Measurements from ENCODE around the gene IFITM1. TPM values are rescaled to one million over a fixed set of nuclear protein-coding genes. Genes with fewer than 3 reads are reported as not detected.
A peak's percentile ranks its signal among the peaks of the same experiment; 100 is the strongest.

The IFITM1 gene
- total and polyA plus RNA-seq, 2 of the 13 experiments (the other 11 are each of a cell fraction or from before 2014, with no cell fraction given) = 0.38 to 11.1 TPM

GRCh38 chr11:353179-353873 lies 39.5 kb downstream of the IFITM1 start (continued):
- TF ChIP-seq TFDP2 (CRISPR knock-in tag; IDR thresholded peaks at IDR 0.05) = peak; percentile 54
- peak; percentile 48; the same call in 1 of the 2 replicates for TF ChIP-seq POLR2AphosphoS5 (IDR thresholded peaks at IDR 0.05; ENCODE audit: low read depth, low read length)
- TF ChIP-seq NR2F6 (IDR thresholded peaks at IDR 0.05) = peak; percentile 11; the same call in 1 of the 2 replicates
- TF ChIP-seq NR2F6 (CRISPR knock-in tag; IDR thresholded peaks at IDR 0.05) = peak; percentile 41; the same call in 1 of the 2 replicates
- no peak for TF ChIP-seq EEA1 (CRISPR knock-in tag; IDR thresholded peaks at IDR 0.05; ENCODE audit: borderline replicate concordance)
- TF ChIP-seq, protein P1, sequence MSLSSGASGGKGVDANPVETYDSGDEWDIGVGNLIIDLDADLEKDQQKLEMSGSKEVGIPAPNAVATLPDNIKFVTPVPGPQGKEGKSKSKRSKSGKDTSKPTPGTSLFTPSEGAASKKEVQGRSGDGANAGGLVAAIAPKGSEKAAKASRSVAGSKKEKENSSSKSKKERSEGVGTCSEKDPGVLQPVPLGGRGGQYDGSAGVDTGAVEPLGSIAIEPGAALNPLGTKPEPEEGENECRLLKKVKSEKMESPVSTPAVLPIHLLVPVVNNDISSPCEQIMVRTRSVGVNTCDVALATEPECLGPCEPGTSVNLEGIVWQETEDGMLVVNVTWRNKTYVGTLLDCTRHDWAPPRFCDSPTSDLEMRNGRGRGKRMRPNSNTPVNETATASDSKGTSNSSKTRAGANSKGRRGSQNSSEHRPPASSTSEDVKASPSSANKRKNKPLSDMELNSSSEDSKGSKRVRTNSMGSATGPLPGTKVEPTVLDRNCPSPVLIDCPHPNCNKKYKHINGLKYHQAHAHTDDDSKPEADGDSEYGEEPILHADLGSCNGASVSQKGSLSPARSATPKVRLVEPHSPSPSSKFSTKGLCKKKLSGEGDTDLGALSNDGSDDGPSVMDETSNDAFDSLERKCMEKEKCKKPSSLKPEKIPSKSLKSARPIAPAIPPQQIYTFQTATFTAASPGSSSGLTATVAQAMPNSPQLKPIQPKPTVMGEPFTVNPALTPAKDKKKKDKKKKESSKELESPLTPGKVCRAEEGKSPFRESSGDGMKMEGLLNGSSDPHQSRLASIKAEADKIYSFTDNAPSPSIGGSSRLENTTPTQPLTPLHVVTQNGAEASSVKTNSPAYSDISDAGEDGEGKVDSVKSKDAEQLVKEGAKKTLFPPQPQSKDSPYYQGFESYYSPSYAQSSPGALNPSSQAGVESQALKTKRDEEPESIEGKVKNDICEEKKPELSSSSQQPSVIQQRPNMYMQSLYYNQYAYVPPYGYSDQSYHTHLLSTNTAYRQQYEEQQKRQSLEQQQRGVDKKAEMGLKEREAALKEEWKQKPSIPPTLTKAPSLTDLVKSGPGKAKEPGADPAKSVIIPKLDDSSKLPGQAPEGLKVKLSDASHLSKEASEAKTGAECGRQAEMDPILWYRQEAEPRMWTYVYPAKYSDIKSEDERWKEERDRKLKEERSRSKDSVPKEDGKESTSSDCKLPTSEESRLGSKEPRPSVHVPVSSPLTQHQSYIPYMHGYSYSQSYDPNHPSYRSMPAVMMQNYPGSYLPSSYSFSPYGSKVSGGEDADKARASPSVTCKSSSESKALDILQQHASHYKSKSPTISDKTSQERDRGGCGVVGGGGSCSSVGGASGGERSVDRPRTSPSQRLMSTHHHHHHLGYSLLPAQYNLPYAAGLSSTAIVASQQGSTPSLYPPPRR (CRISPR knock-in tag; IDR thresholded peaks at IDR 0.05; ENCODE audit: borderline replicate concordance) = peak; percentile 55; the same call in 1 of the 2 replicates
- TF ChIP-seq ZNF660 (CRISPR knock-in tag; IDR thresholded peaks at IDR 0.05; ENCODE audit: borderline replicate concordance, low read depth) = no peak
- TF ChIP-seq HMGXB3 (CRISPR knock-in tag; IDR thresholded peaks at IDR 0.05; ENCODE audit: borderline replicate concordance) = no peak
- TF ChIP-seq MNT (IDR thresholded peaks at IDR 0.05) = 0 out of 2 replicates have a peak, but pooled peaks have one; percentile 19
- 0 out of 2 replicates have a peak, but pooled peaks have one; percentile 41 for TF ChIP-seq RFX5 (IDR thresholded peaks at IDR 0.05; ENCODE audit: low read depth, low read length)
- TF ChIP-seq ZFP37 (CRISPR knock-in tag; IDR thresholded peaks at IDR 0.05; ENCODE audit: borderline replicate concordance) = peak; percentile 83; the same call in 1 of the 2 replicates
- TF ChIP-seq, protein P2, sequence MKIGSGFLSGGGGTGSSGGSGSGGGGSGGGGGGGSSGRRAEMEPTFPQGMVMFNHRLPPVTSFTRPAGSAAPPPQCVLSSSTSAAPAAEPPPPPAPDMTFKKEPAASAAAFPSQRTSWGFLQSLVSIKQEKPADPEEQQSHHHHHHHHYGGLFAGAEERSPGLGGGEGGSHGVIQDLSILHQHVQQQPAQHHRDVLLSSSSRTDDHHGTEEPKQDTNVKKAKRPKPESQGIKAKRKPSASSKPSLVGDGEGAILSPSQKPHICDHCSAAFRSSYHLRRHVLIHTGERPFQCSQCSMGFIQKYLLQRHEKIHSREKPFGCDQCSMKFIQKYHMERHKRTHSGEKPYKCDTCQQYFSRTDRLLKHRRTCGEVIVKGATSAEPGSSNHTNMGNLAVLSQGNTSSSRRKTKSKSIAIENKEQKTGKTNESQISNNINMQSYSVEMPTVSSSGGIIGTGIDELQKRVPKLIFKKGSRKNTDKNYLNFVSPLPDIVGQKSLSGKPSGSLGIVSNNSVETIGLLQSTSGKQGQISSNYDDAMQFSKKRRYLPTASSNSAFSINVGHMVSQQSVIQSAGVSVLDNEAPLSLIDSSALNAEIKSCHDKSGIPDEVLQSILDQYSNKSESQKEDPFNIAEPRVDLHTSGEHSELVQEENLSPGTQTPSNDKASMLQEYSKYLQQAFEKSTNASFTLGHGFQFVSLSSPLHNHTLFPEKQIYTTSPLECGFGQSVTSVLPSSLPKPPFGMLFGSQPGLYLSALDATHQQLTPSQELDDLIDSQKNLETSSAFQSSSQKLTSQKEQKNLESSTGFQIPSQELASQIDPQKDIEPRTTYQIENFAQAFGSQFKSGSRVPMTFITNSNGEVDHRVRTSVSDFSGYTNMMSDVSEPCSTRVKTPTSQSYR (CRISPR knock-in tag; IDR thresholded peaks at IDR 0.05; ENCODE audit: borderline replicate concordance) = peak; percentile 53; the same call in 1 of the 2 replicates
- peak; percentile 52; the same call in 1 of the 2 replicates for TF ChIP-seq NFIC (IDR thresholded peaks at IDR 0.05; ENCODE audit: low read length)
